ENCODE data around the gene NCR1.

DNA sequence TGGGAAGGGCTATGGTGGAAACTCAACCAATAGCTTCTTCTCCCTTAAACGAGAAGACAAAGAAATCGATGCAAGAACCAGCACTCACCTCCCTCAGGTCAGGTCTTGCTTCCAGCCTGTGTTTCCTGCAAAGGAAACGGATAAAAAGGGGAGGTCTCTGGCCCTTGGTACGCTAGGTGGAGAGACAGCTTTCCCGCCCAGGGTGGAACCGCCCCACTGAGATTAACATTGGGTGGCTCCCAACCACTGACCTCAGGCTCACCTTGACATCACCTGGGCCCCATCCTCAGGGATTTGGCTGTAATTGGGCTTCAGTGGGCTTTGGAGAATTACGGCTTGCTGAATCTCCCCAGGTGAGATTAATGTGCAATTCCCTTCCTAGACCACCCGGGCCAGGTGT lies 41.4 kb downstream of the NCR1 start, which contains the start of gene NLRP7:
- TF ChIP-seq CTCF (IDR thresholded peaks at IDR 0.05), result no peak
- TF ChIP-seq EZH2 (IDR thresholded peaks at IDR 0.05), result no peak
